ENCODE data around the gene ZNF79. TPM values are rescaled to one million over a fixed set of nuclear protein-coding genes. Genes with fewer than 3 reads are reported as not detected.
A peak's percentile ranks its signal among the peaks of the same experiment; 100 is the strongest.

The ZNF79 gene
- 10.6 and 12.5 TPM in 2 replicates for total RNA-seq

GRCh38 chr9:127423934-127424675 is at the start of gene ZNF79:
Gene ZNF79, plus strand, starts transcription at chr9:127424382. Its CDS starts 406 bp downstream, at chr9:127424788.
- TF ChIP-seq, protein P1, sequence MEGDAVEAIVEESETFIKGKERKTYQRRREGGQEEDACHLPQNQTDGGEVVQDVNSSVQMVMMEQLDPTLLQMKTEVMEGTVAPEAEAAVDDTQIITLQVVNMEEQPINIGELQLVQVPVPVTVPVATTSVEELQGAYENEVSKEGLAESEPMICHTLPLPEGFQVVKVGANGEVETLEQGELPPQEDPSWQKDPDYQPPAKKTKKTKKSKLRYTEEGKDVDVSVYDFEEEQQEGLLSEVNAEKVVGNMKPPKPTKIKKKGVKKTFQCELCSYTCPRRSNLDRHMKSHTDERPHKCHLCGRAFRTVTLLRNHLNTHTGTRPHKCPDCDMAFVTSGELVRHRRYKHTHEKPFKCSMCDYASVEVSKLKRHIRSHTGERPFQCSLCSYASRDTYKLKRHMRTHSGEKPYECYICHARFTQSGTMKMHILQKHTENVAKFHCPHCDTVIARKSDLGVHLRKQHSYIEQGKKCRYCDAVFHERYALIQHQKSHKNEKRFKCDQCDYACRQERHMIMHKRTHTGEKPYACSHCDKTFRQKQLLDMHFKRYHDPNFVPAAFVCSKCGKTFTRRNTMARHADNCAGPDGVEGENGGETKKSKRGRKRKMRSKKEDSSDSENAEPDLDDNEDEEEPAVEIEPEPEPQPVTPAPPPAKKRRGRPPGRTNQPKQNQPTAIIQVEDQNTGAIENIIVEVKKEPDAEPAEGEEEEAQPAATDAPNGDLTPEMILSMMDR (IDR thresholded peaks at IDR 0.05; ENCODE audit: insufficient read depth, low read depth, low read length) = no peak
- H3K4me3 ChIP-seq (ENCODE audit: low read depth, low read length) = peak within 1 kb of the TSS; percentile 97
- peak; percentile 92 for DNase-seq (ENCODE audit: low read depth)

DNA sequence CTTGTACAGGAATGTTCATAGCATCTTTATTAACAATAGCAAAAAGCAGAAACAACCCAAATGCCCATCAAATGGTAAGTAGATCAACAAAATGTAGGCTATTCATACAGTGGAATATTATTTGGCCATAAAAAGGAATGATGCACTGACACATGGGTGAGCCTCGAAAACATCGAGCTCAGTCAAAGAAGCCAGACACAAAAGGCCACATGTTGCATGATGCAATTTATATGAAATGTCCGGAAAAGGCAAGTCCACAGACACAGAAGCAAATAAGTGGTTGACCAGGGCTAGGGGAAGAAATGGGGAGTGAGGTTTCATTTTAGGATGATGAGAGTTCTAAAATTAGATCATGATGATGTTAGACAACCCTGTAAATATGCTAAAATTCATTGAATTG is 43.7 kb upstream of the ZNF79 start:
- H3K4me3 ChIP-seq (ENCODE audit: low read depth, low read length) = no peak overlapping the region
- TF ChIP-seq, protein P1 (IDR thresholded peaks at IDR 0.05; ENCODE audit: insufficient read depth, low read depth, low read length) = no peak
- DNase-seq (ENCODE audit: low read depth) = peak; percentile 16

- DNase-seq (ENCODE audit: low read depth) = no peak
- no peak overlapping the region for H3K4me3 ChIP-seq (ENCODE audit: low read depth, low read length)
- TF ChIP-seq, protein P1 (IDR thresholded peaks at IDR 0.05; ENCODE audit: insufficient read depth, low read depth, low read length) = no peak
These were observed 41.6 kb upstream of the ZNF79 start for GRCh38 chr9:127382541-127382940.

DNA sequence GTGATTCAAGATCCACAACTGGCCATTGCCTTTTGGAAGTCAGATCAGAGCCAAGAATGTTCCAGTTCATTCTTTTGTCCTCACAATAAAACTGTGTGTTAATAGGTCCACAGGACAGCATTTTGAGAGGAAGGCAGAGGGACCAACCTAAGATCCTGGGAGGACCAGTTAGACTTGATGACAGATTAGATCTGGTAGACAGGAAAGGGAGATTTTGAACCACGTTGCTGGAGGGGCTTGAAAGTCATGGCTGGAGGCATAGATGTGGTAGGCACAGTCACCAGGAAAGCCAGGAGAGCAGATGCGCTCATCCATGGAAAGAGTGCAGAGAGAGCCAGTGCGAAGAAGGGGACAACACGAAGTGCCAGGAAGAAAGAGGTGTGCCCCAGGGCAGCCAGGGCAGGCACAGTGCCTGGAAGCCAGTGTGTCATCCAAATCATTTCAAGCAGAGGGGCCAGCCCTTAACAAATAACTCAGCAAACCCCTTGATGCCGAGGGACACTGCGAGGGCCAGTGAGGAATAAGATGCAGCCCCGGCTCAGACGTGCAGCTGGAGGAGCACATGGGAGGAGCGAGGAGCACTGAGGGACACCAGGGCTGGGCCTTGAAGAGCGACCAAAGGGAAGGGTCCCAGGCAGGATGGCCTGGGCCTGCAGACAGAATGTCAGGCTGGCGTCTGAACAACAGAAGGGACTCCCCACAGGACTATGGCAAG is 40.0 kb upstream of the ZNF79 start:
- DNase-seq (ENCODE audit: low read depth) = no peak
- TF ChIP-seq, protein P1 (IDR thresholded peaks at IDR 0.05; ENCODE audit: insufficient read depth, low read depth, low read length) = no peak
- H3K4me3 ChIP-seq (ENCODE audit: low read depth, low read length) = no peak overlapping the region

DNA sequence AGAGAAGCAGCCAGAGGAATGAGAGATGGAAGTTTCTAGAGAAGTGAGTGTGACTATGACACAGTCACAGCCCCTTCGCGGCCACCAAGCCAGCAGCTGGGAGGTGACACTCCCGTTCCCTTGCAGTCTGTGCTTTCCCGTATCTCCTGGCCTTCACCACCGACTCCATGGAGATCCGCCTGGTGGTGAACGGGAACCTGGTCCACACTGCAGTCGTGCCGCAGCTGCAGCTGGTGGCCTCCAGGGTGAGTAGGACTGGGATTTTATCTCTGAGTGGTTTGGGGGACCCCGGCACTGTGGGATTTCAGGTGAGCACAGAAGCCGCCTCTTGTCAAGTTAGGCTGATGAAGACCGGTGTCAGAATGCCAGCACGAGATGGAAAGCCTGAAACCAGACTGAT is 39.3 kb upstream of the ZNF79 start:
- TF ChIP-seq, protein P1 (IDR thresholded peaks at IDR 0.05; ENCODE audit: insufficient read depth, low read depth, low read length) = no peak
- no peak for DNase-seq (ENCODE audit: low read depth)
- H3K4me3 ChIP-seq (ENCODE audit: low read depth, low read length) = no peak overlapping the region

DNA sequence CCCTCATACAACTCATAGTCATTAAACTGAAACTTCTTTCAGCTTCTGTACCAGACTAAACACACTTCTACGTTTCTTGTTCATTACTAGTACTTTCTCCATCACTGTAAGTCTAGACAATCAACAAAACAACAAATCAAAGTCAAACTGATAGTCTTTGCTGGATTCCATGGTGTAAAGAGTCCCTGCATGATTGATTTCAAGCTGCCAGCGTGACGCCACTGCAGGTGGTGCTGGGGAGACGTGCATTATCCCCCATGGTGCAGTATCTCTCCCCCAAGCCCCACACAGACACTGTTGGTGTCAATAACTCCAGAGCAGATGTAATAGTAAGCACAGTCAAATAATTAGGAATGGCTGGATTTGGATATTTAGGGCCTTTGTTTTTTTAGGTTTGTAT is 37.9 kb upstream of the ZNF79 start:
- no peak overlapping the region for H3K4me3 ChIP-seq (ENCODE audit: low read depth, low read length)
- DNase-seq (ENCODE audit: low read depth) = no peak
- TF ChIP-seq, protein P1 (IDR thresholded peaks at IDR 0.05; ENCODE audit: insufficient read depth, low read depth, low read length) = no peak

Data from fibroblast of villous mesenchyme (primary cell).